Activated CD4-positive, alpha-beta T cell treated with anti-CD3 and anti-CD28 coated beads, Interleukin-2, Interleukin-6, amounts not matched to agents 100 ng/mL and 50 ng/mL, durations not matched to agents 16 hours and 8 hours (primary cell): ENCODE measurements around the gene GPR27.

Experiments
- DNase-seq: peaks from one replicate; pipeline ENCODE4 v3.0.0-alpha.2; 2020

The GPR27 gene

DNA sequence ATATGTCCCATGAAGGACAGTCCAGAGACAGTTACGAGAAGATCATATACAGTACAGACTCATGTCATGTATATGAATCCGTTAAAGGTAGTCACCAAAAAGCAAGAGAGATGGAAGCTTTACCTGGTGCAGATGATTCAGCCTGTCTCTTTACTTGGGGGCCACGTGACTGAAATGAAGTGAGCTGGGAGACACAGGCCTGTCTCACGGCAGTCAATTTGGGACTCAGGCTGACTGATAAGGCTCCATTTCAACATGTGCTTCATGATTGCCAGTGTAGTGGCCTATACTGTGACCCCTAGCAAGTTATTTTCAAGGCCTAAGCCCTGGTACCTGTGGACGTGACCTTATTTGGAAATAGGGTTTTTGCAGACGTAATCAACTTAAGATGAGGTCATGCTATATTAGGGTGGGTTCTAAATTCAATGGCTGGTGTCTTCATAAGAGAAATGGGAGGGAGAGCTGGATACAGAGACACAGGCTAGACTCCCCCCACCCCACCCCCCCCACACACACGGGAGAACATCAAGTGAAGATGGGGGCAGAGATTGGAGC is 34.3 kb downstream of the GPR27 start:
- no peak for DNase-seq

DNA sequence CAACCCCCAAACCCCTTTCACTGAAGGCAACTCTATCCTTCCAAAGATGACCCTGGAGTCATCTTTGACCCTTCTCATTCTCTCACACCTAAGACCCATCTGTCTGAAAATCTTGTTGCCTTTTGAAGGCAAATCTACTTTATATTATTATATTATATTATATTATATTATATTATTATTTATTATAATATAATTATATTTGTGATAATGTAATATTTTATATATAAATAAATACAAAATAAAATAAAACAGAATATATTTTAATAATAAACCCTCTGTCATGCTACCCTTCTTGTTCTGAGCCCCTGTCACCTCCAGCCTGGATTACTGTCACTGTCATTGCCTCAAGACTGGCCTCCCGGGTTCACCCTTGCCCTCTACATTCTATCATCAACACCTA is 36.3 kb downstream of the GPR27 start:
- no peak for DNase-seq

DNA sequence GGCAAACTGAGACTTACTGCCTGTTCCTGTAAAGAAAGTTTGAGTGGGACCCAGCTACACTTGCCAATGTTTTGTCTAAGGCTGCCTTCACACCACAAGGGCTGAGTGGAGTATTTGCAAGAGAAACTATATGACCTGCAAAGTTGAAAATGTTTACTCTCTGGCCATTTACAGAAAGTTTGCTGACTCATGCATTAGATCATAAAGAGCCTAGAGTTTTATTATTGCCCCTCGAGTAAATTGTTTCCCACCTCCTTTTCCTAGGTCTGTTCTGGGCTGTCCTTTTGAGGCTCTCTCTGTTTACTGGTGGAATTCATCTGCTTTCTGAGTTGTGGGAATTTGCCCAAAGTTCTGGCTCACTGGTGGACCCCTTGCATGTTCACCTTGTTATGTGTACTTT is 38.0 kb downstream of the GPR27 start:
- no peak for DNase-seq

DNA sequence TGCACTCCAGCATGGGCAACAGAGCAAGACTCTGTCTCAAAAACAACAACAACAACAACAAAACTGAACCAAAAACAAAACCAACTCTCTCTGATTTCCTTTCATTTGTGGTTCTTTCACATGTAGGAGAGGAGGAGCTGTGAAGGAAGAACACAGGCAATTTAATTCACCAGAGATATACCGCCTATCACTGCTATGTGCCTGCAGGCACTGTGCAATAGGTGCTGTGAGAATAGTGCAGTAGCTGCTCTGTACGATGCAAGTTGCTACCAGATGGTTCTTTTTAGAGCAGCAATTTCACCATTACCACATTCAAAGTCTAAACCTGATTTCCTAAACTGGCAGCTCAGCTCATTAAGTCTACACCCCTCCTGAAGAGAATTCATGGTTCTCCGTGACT is 42.6 kb downstream of the GPR27 start:
- no peak for DNase-seq

DNA sequence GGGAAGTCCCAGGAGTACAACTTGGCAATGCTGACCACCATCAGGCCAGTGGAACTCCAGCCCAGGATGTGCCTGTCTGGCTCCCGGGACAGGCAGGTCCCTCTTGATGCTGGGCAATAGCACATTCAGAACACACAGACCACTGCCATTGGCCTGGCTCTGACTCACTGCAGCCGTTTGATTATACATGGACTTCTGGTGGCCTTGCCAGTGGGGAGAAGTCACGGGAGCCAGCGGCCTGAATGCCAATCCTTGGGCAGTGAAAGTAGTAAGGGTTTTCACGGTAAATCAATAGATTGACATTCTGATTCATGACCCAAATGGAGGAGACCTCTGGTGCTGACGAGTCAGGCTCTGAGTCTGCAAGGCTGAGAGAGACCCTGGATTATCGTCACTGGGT is 43.8 kb downstream of the GPR27 start:
- DNase-seq = no peak

DNA sequence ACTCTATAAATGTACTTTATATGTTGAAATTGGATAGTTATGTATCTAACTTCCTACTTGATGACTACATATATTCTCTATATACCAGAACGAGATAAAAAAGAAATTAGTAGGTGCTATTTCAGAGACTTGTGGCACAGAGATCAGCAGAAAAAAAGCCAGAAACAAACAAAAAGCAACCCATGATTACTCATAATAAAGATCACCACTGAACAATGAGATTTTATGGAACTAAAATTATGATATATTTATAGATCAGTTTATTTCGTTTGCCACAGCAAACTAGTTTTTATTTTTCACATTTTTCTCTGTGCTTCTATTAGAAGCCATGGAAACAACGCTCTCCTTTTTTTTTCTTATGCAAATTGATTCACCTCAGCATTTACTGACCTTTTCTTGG is 46.4 kb downstream of the GPR27 start:
- DNase-seq = no peak

DNA sequence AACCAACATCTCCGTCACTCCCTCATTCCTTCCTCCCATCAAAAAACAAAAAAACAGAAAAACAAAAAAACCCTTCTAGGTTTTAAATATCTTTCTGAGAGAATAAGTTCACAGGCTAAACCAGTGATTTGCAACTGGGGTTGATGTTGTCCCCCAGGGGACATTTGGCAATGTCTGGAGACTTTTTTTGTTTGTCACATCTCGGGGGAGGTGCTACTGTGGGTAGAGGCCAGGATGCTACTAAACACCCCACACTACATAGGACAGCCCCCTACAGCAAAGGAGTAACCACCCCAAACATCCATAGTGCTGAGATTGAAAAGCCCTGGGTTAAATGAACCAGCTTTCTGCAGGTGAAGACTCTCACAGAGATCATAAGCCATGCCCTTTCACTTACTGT is 48.3 kb downstream of the GPR27 start:
- DNase-seq = no peak

DNA sequence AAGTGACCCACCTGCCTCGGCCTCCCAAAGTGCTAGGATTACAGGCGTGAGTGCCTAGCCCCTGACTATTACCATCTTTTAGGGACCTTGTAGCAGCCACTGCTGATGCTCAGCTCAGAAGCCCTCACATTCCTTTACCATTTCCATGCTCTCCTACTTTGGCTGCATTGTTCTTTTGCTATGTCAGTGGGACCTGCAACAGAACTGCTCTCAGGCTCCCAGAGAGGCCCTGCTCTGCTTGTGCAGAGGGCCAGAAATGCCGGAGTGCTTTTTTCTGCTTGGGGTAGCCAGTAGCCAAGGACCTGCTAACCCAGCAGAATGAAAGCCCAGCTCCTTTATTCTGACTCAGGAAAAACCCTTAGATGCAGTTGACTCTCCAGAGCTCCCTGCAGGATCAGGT is 49.6 kb downstream of the GPR27 start:
- no peak for DNase-seq

DNA sequence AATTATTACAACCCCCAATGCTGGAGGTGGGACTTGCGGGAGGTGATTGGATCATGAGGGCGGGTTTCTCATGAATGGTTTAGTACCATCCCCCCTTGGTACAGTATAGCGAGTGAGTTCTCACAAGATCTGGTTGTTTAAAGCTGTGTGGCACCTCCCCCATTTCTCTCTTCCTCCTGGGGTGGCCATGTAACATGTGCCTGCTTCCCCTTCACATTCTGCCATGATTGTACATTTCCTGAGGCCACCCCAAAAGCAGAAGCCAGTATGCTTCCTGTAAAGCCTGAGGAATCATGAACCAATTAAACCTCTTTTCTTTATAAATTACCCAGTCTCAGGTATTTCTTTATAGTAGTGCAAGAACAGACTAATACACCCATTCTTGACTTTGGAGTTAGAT is 51.5 kb downstream of the GPR27 start:
- no peak for DNase-seq

DNA sequence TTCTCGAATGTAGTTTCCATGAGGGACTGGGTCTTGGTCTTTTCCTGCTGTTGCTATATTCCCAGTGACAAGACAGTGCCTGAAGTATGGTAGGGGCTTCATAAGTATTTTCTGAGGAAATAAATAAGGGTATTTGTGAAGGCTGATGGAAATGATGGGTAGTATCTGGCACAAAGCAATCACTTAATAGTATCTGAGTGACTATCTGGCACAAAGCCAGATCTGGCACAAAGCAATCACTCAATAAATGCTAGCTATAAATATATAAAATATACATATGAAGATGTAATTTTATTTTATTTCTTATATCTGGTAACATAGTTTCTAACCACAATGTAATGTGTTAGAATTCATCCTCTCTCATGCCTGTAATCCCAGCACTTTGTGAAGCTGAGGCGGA is 52.0 kb downstream of the GPR27 start:
- DNase-seq = no peak
